C1 segment of cervical spinal cord (tissue), 14 donors: ENCODE data around the gene ASS1.
"Not testable (repeated sequence)": the region's sequence is repeated elsewhere in the genome, so short reads cannot be mapped to it uniquely, and the experiment has no call there.

Experiments used
- DNase-seq, 14 donors: peaks; one replicate each; lab custom pipeline; 2025; lab: John Stamatoyannopoulos, UW

The ASS1 gene

GRCh38 chr9:130433947-130434262 is 10.9 kb upstream of the ASS1 start:
- no peak for DNase-seq

- not testable (repeated sequence) for DNase-seq
Observed at GRCh38 chr9:130434656-130435055, 10.1 kb upstream of the ASS1 start.

GRCh38 chr9:130437011-130437789 is 7.6 kb upstream of the ASS1 start:
- DNase-seq: no peak

GRCh38 chr9:130438382-130438981 is 6.3 kb upstream of the ASS1 start:
- DNase-seq: no peak

DNA sequence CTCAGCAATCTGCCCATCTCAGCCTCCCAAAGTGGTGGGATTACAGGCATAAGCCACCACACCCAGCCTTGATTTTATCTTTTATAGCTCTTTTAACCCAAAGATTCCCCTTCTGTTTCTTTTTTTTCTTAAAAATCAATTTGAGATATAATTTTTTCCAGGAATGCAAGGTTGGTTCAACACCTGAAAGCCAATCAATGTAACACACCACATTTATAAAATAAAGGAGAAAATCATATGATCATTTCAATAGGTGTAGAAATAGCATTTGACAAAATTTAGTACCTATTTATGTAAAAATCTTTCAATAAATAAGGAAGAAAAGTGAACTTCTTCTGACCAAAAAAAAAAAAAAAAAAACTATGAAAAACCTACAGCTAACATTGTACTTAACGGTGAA is 3.7 kb upstream of the ASS1 start:
- no peak for DNase-seq

DNA sequence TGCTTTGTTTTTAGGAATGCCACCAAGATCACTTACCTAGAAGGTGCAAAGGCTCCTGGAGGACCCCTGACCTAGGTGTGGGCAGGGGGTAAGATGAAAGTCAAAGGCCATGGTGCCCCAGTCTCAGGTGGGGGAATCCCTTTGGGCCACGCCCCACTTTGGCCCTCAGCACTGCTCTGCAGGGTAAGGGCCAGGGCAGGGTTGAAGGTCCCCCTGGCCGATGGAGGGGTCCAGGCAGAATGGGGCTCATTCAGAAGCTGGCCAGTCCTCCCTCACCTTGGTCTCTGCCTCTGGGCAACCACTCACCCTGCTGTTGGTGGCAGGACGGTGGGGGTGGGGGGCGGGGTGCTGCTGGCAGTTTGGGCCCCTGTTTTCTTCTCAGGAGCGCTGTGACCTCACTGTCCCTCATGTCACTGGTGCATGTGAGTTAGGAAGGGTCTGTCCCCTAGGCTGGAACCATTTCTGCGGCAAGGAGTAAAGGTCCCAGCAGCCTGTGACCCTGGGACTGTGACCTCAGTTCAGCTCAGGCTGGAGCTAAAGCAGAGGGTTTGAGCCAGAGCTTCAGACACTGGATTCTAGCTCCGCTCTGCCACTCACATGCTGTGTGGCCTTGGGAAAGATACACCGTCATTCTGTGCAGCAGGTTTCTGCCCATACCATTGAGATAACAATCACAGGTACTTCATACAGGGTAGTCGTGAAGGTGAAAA is 1.9 kb upstream of the ASS1 start:
- no peak for DNase-seq

GRCh38 chr9:130443456-130443801 is 1.3 kb upstream of the ASS1 start:
- DNase-seq: no peak

DNA sequence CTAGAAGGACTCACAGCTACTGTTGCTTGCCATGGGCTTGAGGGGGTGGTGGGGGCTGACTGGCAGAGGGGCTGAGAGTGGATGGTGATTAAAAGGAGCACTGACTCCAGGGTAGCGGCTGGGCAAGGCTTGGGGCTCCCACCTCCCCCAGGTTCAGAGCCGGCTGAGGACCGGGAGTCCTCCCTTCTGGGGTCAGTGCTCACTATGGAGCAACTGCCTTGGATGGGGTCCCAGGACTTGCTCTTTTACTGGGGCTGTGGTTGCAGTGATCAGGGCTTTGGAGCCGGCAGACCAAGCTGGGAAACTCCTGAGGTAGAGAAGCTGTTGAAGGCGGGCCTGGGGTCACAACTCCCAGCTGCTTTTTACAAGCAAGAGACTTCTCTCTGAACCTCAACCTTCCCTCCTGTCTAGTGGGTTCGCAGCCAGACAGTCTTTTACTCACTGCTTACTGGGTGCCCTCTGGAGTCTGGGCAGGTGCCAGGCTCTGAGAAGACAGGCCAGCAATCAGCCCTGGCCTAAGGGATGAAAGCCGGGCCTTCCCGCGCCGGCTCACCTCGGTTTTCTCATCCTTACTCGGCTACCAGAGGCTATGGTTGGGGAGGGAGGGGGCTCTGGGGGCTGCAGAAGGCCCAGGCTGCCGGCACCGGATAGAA is 795 bp upstream of the ASS1 start:
- DNase-seq: no peak

DNA sequence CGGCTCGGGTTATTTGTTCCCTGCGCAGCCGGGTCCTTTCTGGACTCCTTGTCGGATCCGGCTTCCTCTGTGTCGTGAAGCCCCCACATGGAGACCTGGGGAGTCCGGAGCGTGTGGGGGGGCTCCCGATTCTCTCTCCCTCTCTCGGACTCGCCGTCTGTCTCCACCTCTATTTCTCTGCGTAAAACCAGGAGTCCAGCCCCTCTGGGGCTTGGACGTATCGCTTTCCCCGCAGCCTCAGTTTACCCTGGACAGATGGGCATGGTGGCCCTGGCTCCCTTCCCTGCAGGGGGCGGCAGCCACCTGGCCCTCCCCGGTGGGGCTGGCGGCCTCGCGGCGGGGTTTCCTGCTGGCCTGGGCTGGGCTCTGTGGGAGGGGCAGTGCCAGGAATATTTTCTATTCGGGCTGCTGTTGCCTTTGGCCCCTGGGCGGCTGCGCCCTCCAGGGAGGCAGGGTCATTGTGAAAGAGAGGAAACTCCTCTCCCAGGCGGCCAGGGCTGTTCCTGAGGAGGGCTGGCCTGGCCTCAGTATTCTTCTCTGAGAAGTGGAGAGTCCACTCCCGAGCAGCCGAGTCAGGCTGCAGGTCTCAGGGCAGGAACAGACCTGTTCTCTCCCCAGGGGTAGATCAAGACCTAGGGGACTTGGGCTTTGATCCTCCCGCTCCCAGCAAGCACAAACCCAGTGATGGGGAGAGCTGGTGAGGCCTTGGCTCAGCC is 665 bp downstream of the ASS1 start:
- peak in 1 of 14 donors; percentile 21 for DNase-seq

DNA sequence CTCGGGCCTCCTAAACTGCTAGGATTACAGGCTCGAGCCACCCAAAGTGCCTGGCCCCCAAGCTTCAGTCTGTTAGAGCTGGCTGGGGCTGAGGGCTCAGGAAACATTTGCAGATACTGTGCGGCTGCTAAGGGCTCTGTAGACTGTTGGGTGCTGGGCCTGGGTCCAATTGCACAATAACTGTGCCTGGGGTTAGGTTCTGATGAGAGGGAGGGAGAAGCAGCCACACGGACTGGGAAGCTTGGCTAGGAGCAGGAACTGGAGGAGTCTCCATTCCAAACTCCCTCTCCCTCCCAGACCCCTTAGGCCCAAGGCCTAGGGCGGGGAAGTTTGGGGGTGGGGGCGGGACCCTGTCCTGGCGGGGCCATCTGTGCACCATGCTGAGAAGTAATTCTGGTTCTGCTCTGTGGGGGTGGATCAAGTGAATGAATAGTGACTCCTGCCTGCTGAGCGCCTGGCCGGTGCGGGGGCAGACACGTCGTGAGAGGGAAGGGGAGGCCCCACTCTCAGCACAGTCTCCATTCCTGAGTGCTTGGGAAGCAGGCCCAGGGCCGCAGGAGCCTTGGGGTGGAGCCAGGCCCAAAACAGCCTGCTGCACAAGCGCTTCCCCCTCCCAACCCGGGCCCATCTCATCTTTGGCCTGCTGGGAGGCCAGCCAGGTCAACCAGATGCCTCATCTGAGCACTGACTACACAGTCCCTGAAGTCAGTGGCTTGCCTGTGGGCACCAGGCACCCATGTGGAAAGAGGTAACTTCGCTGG is 1.5 kb downstream of the ASS1 start:
- DNase-seq: peak in 4 of 14 donors; percentile 27 to 76 (median 58)

DNA sequence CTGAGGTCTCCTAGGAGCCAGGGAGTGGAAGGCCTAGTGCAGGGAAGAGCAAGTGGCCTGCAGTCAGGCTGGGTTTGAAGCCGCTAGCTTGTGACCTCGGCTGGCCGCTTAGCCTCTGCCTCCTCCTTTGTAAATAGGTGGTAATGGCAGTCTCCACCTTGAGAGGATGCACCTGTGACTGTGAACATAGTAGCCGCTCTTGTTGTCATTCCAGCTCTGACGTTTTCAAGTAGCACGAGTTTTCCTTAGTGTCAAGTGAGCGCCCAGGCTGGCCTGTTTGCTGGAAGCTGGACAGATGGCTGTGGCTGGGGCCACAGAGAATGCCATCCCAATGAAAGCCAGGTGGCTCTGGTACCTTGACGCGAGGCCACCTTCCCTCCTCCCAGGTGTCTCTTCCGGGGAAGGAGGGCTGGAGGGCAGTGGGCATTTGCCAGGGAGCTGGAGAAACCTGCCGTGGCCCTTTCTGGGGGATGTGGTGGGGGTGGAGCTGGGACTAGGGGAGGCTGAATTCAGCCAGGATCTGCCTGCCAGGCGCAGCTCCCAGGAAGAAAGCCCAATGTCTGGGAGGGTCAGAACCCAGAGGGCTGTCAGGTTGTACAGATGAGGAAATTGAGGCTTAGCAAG is 2.5 kb downstream of the ASS1 start:
- DNase-seq: no peak

DNA sequence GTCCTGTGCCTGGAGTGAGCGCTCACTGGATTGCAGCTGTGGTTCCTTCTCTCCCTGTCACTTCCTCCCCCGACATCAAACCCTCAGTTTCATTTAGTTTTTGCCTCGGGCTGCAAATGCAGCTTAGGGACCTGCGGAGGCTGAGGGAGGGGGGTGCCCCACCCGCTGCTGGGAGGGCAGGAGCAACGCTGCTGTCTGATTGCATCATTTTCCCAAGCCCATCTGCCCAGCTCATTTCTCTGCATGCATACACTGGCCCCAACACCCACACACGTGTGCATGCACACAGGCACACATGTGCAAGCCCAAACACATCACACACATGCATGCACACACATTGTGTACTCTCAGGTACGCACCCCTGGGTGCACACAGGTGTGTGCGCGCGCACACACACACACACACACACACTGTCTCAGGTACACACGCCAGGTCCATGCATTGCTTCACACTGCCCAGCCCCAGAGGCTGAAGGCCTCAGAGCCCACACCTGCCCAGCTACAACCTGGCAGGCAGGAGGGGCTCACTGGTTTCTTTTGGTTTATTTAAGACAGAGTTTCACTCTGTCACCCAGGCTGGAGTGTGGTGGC is 3.4 kb downstream of the ASS1 start:
- no peak for DNase-seq

- no peak for DNase-seq
Observed at GRCh38 chr9:130448771-130449603, 4.2 kb downstream of the ASS1 start.

- no peak for DNase-seq
Observed at GRCh38 chr9:130450344-130451003, 5.7 kb downstream of the ASS1 start.

- no peak for DNase-seq
Observed at GRCh38 chr9:130451004-130451390, 6.2 kb downstream of the ASS1 start.

GRCh38 chr9:130451509-130452388 is 7.0 kb downstream of the ASS1 start:
- DNase-seq: no peak

GRCh38 chr9:130452835-130453234 is 8.1 kb downstream of the ASS1 start:
- no peak for DNase-seq

- DNase-seq: no peak
Observed at GRCh38 chr9:130453487-130453886, 8.7 kb downstream of the ASS1 start.
